NB4 (cell line): ENCODE results near the gene GARIN6.

Experiments
- CTCF ChIP-seq: IDR thresholded peaks from one replicate; pipeline ENCODE4 v1.5.1; 2012; ENCODE audit warnings: low read depth, low read length
- MAX ChIP-seq: IDR thresholded peaks from 2 replicates; pipeline ENCODE4 v1.6.1; 2011; ENCODE audit warnings: low read depth, low read length
- POLR2A ChIP-seq: IDR thresholded peaks from 2 replicates; pipeline ENCODE4 v1.6.1; 2011; ENCODE audit warnings: mild to moderate bottlenecking; ENCODE audit not compliant: insufficient read length; ENCODE audit errors: extremely low read depth

GRCh38 chr12:99598785-99599184, 48.8 kb upstream of the GARIN6 start:
- TF ChIP-seq MAX (no peak), CTCF (no peak), POLR2A (no peak)
